RWPE2 (cell line): ENCODE measurements around the gene SLX4IP.

Experiments used
- ATAC-seq: fragments of 200-7000 bp; cut with Tn5 transposase; 3 replicates; pipeline ENCODE4 v1.9.1; 2021; ENCODE audit warnings: low read depth
- DNase-seq: peaks from one replicate; pipeline ENCODE4 v3.0.0-alpha.2; 2020; ENCODE audit warnings: low spot score
- H3K27ac ChIP-seq: fragments of 450-650 bp; 2 replicates; pipeline ENCODE4 v1.5.1; 2017; ENCODE audit warnings: mild to moderate bottlenecking; ENCODE audit not compliant: poor library complexity, severe bottlenecking
- H3K27me3 ChIP-seq: fragments of 250-450 bp; sonication (Bioruptor Pico); 2 replicates; pipeline ENCODE4 v1.5.1; 2021; ENCODE audit warnings: mild to moderate bottlenecking, moderate library complexity; ENCODE audit not compliant: insufficient read depth, poor library complexity, severe bottlenecking
- H3K36me3 ChIP-seq: fragments of 250-450 bp; sonication (Bioruptor Pico); 2 replicates; pipeline ENCODE4 v1.5.1; 2020; ENCODE audit warnings: low read depth, mild to moderate bottlenecking, moderate library complexity
- H3K4me1 ChIP-seq: fragments of 250-450 bp; sonication (Bioruptor Pico); 2 replicates; pipeline ENCODE4 v1.5.1; 2021; ENCODE audit warnings: mild to moderate bottlenecking, moderate library complexity; ENCODE audit not compliant: insufficient read depth, poor library complexity, severe bottlenecking
- H3K4me3 ChIP-seq: fragments of 250-450 bp; sonication (Bioruptor Pico); 2 replicates; pipeline ENCODE4 v1.5.1; 2021; ENCODE audit warnings: mild to moderate bottlenecking, moderate library complexity; ENCODE audit not compliant: severe bottlenecking
- H3K9me3 ChIP-seq: fragments of 250-450 bp; sonication (Bioruptor Pico); 2 replicates; pipeline ENCODE4 v1.5.1; 2021; ENCODE audit warnings: mild to moderate bottlenecking, moderate library complexity; ENCODE audit not compliant: severe bottlenecking
- CTCF ChIP-seq: fragments of 450-650 bp; IDR thresholded peaks from one replicate; pipeline ENCODE4 v1.5.1; 2017; ENCODE audit warnings: mild to moderate bottlenecking, moderate library complexity; ENCODE audit not compliant: poor library complexity, severe bottlenecking

The SLX4IP gene

GRCh38 chr20:10659651-10660601 lies 224.8 kb downstream of the SLX4IP start:
- Histone ChIP-seq H3K27me3 (no peaks in the 10 kb centered on the region), H3K4me1 (peaks cover 34% of the 10 kb centered on the region), H3K27ac (peak overlapping the region; percentile 92), H3K36me3 (peaks cover 100% of the 10 kb centered on the region), H3K9me3 (no peaks in the 10 kb centered on the region), H3K4me3 (no peak overlapping the region)
- ATAC-seq (no peak), DNase-seq (no peak)
- no peak for TF ChIP-seq CTCF

DNA sequence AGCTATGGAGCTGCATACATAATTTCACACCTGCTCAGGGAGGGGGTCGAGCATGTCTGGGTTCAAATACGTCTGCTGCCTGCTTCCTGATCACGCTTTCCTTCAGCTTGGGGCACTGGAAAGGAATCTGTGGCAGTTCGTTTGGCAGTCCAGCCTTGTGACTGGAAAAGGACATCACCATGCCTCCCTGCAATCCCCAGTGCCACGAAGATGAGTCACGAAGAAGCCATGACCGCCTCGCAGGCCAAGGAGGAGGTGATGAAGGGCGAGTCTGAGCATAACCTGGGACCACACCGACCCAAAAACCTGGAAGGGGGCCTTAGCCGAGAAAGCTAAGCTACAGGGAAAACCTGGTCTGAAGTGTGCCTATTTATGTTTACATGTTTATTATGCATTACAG lies 225.6 kb downstream of the SLX4IP start:
- Histone ChIP-seq H3K9me3 (no peaks in the 10 kb centered on the region), H3K27me3 (no peaks in the 10 kb centered on the region), H3K4me1 (peaks cover 34% of the 10 kb centered on the region), H3K27ac (peak overlapping the region; percentile 92), H3K4me3 (no peak overlapping the region), H3K36me3 (peaks cover 98% of the 10 kb centered on the region)
- DNase-seq (no peak), ATAC-seq (0 out of 3 replicates have a peak, but pooled peaks have one; percentile 23)
- no peak for TF ChIP-seq CTCF

GRCh38 chr20:10661261-10661660 lies 226.2 kb downstream of the SLX4IP start:
- no peak for DNase-seq
- Histone ChIP-seq H3K4me3 (no peak overlapping the region), H3K4me1 (peaks cover 38% of the 10 kb centered on the region), H3K9me3 (no peaks in the 10 kb centered on the region), H3K36me3 (peaks cover 98% of the 10 kb centered on the region), H3K27me3 (no peaks in the 10 kb centered on the region), H3K27ac (peak overlapping the region; percentile 92)
- no peak for ATAC-seq
- TF ChIP-seq CTCF, result no peak

DNA sequence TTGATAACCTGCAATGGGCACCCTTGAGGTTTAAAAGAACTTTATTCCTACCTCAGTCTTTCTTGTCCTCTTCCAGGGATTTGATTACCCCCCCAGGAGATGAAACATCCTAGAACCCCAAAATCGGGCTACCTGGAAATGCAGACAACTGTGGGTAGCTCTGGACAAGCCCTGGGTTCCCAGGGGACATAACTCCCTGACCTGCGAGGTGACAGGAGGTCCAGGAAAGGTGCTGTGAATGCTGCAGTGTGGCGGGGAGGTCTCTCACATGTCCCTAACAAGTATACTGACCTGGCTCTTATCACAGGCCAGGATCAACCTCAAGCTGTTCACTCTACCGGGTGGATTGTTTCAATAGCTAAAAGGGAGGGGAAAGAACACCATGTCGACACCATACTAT lies 227.0 kb downstream of the SLX4IP start:
- no peak for TF ChIP-seq CTCF
- ATAC-seq, result no peak
- peaks cover 47% of the 10 kb centered on the region for H3K4me1 ChIP-seq
- H3K27ac ChIP-seq, result peak overlapping the region; percentile 92
- no peaks in the 10 kb centered on the region for H3K27me3 ChIP-seq
- DNase-seq, result no peak
- H3K36me3 ChIP-seq, result peaks cover 98% of the 10 kb centered on the region
- no peaks in the 10 kb centered on the region for H3K9me3 ChIP-seq
- no peak overlapping the region for H3K4me3 ChIP-seq
